ENCODE measurements around the gene CHST7. TPM values are rescaled to one million over a fixed set of nuclear protein-coding genes. Genes with fewer than 3 reads are reported as not detected.

CHST7 gene
- total and polyA plus RNA-seq, 10 of the 15 experiments (the other 5 are each of a cell fraction or from before 2014, with no cell fraction given) = 0.58 to 11.0 (median 5.4) TPM

DNA sequence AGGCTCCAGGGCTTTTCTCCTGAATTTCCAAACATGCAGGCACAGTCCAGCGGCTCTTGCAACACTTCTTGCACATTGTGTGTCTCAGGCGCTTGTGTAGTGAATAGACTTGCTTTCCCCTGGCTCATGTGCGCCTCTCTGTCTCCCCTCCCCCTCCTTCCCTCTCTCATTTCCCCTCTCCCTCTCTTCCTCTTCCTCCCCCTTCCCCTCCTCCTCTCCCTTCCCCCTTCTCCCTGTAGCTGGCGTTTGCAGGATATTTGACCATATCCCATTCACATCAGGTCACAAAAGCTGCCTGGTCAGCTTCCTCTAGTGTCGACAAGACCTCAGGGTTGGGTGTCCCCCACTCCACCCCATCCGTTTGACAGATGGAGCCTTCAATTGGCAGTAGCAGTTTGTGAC, 2.4 kb downstream of the CHST7 start:
- Histone ChIP-seq H3K4me1 (ENCODE audit: control insufficient read depth, insufficient read depth, low read length) (peaks cover 23% of the 10 kb centered on the region), H3K27ac (ENCODE audit: control insufficient read depth, insufficient read depth) (no peak overlapping the region), H4K20me1 (ENCODE audit: control insufficient read depth, insufficient read depth) (no peaks in the 10 kb centered on the region), H3K4me3 (peak overlapping the region; percentile 69), H2AFZ (ENCODE audit: control insufficient read depth, low read depth, low read length) (no peak overlapping the region), H3K9ac (ENCODE audit: control insufficient read depth, insufficient read depth, low read length) (peak overlapping the region; percentile 61), H3K79me2 (ENCODE audit: control insufficient read depth, insufficient read depth, low read length) (peaks cover 44% of the 10 kb centered on the region), H3K9me3 (replicated peaks; ENCODE audit: control insufficient read depth, insufficient read depth, low read length) (no peaks in the 10 kb centered on the region), H3K27me3 (replicated peaks in 1 of 2; ENCODE audit: control insufficient read depth in 2 of 2, insufficient read depth in 2 of 2, low read length in 1 of 2) (no peaks in the 10 kb centered on the region), H3K4me2 (ENCODE audit: control insufficient read depth, insufficient read depth) (peak overlapping the region; percentile 75), H3K36me3 (ENCODE audit: control insufficient read depth in 2 of 2, insufficient read depth in 2 of 2, low read length in 1 of 2) (no peaks in the 10 kb centered on the region; a peak in 1 of 4 replicates)
- intact Hi-C loops (cut with micrococcal nuclease; ENCODE audit: unreplicated experiment) = no loop called here
- POLR2A ChIA-PET = interaction anchor here (0.6 to 1.0 kb wide), 3 partner anchors 10 to 15 kb away, joined by 4 to 7 read pairs (median 5); no protein-coding TSS in a partner anchor
- CTCF ChIA-PET = interaction anchor here (1.0 to 4.2 kb wide), 9 partner anchors 11 to 773 kb away, joined by 3 to 19 read pairs (median 3); no protein-coding TSS in a partner anchor
- BruUV-seq (replicated peaks) = TSS peak; percentile 48
- ATAC-seq (no peak), FAIRE-seq (no peak), DNase-seq (ENCODE audit: low read depth, low spot score) (no peak)
- RAD21 ChIA-PET (ENCODE audit: unreplicated experiment) = interaction anchor here (0.8 to 4.4 kb wide), 5 partner anchors 12 to 77 kb away, joined by 3 to 22 read pairs (median 5); no protein-coding TSS in a partner anchor
- 16% methylated on average over 6 of the region's 6 CpGs for WGBS (ENCODE audit: insufficient coverage, insufficient replicate concordance, low lambda C conversion rate, missing lambda C conversion rate)
- TF ChIP-seq ETV6 (conservative IDR thresholded peaks at IDR 0.05 in 1 of 2, IDR thresholded peaks at IDR 0.05 in 1 of 2; ENCODE audit: borderline replicate concordance in 1 of 2, low read depth in 1 of 2) (0 out of 4 replicates have a peak, but pooled peaks of 1 of the 2 experiments have one; percentile 28), ZSCAN29 (IDR thresholded peaks at IDR 0.05) (no peak), SREBF2 (IDR thresholded peaks at IDR 0.05; ENCODE audit: low read length) (no peak), IKZF2 (IDR thresholded peaks at IDR 0.05) (0 out of 4 replicates have a peak, but pooled peaks of 1 of the 2 experiments have one; percentile 19)
- TF ChIP-seq, protein P1, sequence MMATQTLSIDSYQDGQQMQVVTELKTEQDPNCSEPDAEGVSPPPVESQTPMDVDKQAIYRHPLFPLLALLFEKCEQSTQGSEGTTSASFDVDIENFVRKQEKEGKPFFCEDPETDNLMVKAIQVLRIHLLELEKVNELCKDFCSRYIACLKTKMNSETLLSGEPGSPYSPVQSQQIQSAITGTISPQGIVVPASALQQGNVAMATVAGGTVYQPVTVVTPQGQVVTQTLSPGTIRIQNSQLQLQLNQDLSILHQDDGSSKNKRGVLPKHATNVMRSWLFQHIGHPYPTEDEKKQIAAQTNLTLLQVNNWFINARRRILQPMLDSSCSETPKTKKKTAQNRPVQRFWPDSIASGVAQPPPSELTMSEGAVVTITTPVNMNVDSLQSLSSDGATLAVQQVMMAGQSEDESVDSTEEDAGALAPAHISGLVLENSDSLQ (IDR thresholded peaks at IDR 0.05) = peak; percentile 45; the same call in 1 of the 2 replicates
- SMC1A ChIA-PET (ENCODE audit: uncharacterized antibody, unreplicated experiment) = interaction anchor here (0.7 to 2.2 kb wide), 9 partner anchors 11 to 167 kb away, joined by 3 to 8 read pairs (median 3); no protein-coding TSS in a partner anchor
- in situ Hi-C loops (cut with MboI) = no loop called here

Measured in GM12878 (cell line).